ENCODE data around the gene FADS2.

The FADS2 gene

DNA sequence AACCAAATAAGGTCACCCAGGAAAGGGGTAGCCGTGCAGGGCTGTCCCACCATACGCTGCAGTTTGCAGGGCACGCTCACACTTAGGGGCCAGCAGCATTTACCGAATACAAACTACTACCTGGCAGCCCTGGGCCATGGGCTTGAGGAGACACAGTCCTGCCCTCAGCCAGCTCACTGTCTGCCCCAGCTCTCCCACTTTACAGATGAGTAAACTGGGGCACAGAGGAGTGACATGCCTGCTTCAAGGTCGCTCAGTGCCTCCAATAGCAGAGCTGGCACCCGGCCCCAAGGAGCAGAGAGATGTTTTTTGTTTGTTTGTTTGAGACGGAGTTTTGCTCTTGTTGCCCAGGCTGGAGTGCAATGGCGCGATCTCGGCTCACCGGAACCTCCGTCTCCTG lies 60.5 kb downstream of the FADS2 start:
- Histone ChIP-seq H3K27me3 (ENCODE audit: control insufficient read depth, insufficient read depth, low read length) (no peaks in the 10 kb centered on the region), H3K4me1 (ENCODE audit: control insufficient read depth, insufficient read depth, low read length) (no peaks in the 10 kb centered on the region), H3K9ac (ENCODE audit: low read depth, low read length) (no peak overlapping the region), H3K4me3 (ENCODE audit: low read depth, low read length) (no peak overlapping the region), H3K9me3 (ENCODE audit: control insufficient read depth, insufficient read depth, low read length) (no peaks in the 10 kb centered on the region), H3K36me3 (ENCODE audit: control insufficient read depth, insufficient read depth, low read length) (peaks cover 2% of the 10 kb centered on the region)

DNA sequence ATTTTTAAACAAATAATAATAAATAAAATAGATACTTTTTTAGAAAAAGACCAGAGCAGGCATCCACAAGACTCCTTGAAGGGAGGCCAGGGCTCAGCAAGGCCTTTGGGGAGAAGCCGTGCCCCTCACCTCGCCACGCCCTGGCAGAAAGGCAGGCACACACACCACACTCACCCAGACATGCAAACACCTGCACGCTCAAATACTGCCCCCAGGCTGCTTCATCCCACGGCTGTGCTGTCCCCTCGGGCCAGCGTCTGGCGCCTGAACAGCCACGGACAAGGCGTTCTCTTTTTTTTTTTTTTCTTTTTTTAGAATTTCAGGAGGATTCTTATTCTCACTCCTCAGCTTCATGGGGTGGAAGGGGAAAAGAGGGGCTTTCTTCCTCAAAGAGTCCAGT lies 61.7 kb downstream of the FADS2 start:
- Histone ChIP-seq H3K36me3 (ENCODE audit: control insufficient read depth, insufficient read depth, low read length) (peaks cover 2% of the 10 kb centered on the region), H3K27me3 (ENCODE audit: control insufficient read depth, insufficient read depth, low read length) (no peaks in the 10 kb centered on the region), H3K4me3 (ENCODE audit: low read depth, low read length) (peak overlapping the region; percentile 79), H3K9me3 (ENCODE audit: control insufficient read depth, insufficient read depth, low read length) (no peaks in the 10 kb centered on the region), H3K9ac (ENCODE audit: low read depth, low read length) (no peak overlapping the region), H3K4me1 (ENCODE audit: control insufficient read depth, insufficient read depth, low read length) (no peaks in the 10 kb centered on the region)

DNA sequence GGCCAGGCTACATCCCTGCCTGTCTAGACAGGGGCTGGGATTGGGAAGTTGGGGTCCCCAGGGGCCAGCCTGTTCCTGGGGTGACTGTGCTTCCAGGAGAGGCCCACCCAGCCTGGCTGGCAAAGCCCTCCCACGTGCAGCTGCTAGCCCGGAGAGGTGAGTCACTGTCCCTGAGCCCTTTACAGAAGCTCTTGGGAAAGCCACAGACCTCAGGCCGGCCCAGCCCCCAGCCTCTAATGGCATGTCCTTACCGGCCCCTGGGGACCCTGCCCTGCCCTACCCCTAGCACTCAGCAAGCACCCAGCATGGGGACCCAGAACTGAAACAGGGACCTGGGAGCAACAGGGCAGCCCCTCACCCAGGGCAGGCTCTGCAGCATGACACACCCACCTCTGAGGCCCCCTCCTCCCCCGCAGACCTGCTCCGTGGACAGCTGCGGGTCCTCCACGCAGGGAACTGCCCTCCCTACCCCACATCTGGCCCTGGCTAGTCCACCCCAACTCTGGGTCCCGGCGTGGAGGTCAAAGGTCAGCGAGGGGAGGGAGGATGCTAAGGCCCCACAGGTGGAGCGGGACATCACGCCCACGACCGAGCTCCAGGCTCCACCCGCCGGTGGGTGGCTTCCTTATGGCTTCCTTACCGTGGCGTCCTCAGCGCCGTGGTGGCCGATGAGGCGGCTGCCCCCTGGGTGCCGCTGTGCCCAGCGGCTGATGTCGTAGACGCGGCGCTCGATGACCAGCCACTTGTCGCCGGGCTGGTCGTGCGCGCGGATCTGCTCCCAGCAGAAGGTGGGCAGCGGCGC lies 62.6 kb downstream of the FADS2 start:
- Histone ChIP-seq H3K27me3 (ENCODE audit: control insufficient read depth, insufficient read depth, low read length) (no peaks in the 10 kb centered on the region), H3K9me3 (ENCODE audit: control insufficient read depth, insufficient read depth, low read length) (no peaks in the 10 kb centered on the region), H3K36me3 (ENCODE audit: control insufficient read depth, insufficient read depth, low read length) (peaks cover 2% of the 10 kb centered on the region), H3K4me3 (ENCODE audit: low read depth, low read length) (peak overlapping the region; percentile 79), H3K4me1 (ENCODE audit: control insufficient read depth, insufficient read depth, low read length) (no peaks in the 10 kb centered on the region), H3K9ac (ENCODE audit: low read depth, low read length) (peak overlapping the region; percentile 76)

DNA sequence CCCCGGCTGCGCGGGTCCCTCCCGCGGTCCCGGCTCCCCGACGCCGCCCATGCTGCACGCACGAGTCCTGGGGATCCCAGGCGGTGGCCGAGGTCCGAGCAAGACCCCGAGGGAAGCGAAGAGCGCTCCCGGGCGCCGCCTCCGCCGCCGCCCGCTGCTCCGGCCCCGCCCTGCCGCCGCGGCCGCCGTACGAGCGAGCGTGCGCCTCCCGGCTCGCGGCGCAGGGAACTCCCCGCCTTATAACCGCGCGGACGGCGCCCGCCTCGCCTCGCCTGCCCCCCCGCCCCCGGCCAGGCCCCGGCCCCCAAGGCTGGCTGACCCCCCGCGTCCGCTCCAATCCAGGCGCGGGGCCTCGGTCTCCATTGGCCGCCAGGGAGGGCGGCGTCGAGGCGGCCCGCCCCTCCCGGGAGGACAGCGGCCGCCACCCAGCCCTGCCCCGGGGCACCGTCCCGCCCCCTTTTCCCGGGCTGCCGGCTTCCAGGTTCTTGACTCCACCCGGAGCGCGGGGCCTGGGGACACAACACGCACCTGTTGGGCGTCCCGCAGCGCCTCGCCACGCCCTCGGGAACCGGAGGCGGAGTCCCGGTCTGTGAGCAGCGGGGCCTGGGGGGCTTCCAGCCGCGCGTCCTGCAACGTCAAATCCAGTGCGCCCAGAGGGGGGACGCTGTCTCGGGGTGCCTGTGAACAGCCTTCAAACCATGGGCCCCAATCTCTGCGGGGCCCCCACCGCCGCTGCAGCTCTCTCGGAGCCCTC lies 63.4 kb downstream of the FADS2 start, which contains the start of gene FADS3:
TSS of gene FADS3 (minus strand) at position 215 of the 754 bp plus-strand sequence. CDS start at position 51, 164 bp downstream.
- no peaks in the 10 kb centered on the region for H3K4me1 ChIP-seq (ENCODE audit: control insufficient read depth, insufficient read depth, low read length)
- no peaks in the 10 kb centered on the region for H3K27me3 ChIP-seq (ENCODE audit: control insufficient read depth, insufficient read depth, low read length)
- peak within 1 kb of the TSS; percentile 76 for H3K9ac ChIP-seq (ENCODE audit: low read depth, low read length)
- H3K36me3 ChIP-seq (ENCODE audit: control insufficient read depth, insufficient read depth, low read length) = peaks cover 2% of the 10 kb centered on the region
- peak within 1 kb of the TSS; percentile 79 for H3K4me3 ChIP-seq (ENCODE audit: low read depth, low read length)
- H3K9me3 ChIP-seq (ENCODE audit: control insufficient read depth, insufficient read depth, low read length) = no peaks in the 10 kb centered on the region

DNA sequence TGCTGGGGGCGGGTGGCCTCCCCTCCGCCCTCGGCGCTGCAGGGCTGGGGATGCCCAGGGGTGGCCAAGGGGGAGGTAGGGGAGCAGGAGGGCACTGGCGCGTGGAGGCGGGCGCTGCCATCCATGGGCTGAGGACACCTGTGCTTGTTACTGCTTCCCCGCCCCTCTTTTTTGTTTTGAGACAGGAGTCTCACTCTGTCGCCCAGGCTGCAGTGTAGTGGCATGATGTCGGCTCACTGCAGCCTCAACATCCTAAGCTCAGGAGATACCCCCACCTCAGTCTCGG lies 63.9 kb downstream of the FADS2 start:
- Histone ChIP-seq H3K4me1 (ENCODE audit: control insufficient read depth, insufficient read depth, low read length) (no peaks in the 10 kb centered on the region), H3K9me3 (ENCODE audit: control insufficient read depth, insufficient read depth, low read length) (no peaks in the 10 kb centered on the region), H3K36me3 (ENCODE audit: control insufficient read depth, insufficient read depth, low read length) (peaks cover 2% of the 10 kb centered on the region), H3K27me3 (ENCODE audit: control insufficient read depth, insufficient read depth, low read length) (no peaks in the 10 kb centered on the region), H3K4me3 (ENCODE audit: low read depth, low read length) (peak overlapping the region; percentile 53), H3K9ac (ENCODE audit: low read depth, low read length) (no peak overlapping the region)

DNA sequence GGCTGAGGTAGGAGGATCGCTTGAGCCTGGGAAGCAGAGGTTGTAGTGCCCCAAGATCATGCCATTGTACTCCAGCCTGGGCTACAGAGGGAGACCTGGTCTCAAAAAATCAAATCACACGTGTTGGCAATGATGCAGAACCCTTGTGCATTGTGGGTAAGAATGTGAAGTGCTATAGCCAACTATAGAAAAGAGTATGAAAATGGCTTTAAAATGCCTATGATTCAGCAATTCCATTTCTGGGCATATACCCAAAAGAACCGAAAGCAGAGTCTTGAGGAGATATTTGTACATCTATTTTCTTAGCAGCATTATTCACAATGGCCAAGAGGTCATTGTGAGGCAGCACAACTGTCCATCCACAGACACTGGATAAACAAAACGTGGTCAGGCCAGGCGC lies 65.9 kb downstream of the FADS2 start:
- no peaks in the 10 kb centered on the region for H3K27me3 ChIP-seq (ENCODE audit: control insufficient read depth, insufficient read depth, low read length)
- no peak overlapping the region for H3K9ac ChIP-seq (ENCODE audit: low read depth, low read length)
- H3K4me1 ChIP-seq (ENCODE audit: control insufficient read depth, insufficient read depth, low read length) = no peaks in the 10 kb centered on the region
- H3K36me3 ChIP-seq (ENCODE audit: control insufficient read depth, insufficient read depth, low read length) = peaks cover 2% of the 10 kb centered on the region
- H3K9me3 ChIP-seq (ENCODE audit: control insufficient read depth, insufficient read depth, low read length) = no peaks in the 10 kb centered on the region
- H3K4me3 ChIP-seq (ENCODE audit: low read depth, low read length) = no peak overlapping the region

DNA sequence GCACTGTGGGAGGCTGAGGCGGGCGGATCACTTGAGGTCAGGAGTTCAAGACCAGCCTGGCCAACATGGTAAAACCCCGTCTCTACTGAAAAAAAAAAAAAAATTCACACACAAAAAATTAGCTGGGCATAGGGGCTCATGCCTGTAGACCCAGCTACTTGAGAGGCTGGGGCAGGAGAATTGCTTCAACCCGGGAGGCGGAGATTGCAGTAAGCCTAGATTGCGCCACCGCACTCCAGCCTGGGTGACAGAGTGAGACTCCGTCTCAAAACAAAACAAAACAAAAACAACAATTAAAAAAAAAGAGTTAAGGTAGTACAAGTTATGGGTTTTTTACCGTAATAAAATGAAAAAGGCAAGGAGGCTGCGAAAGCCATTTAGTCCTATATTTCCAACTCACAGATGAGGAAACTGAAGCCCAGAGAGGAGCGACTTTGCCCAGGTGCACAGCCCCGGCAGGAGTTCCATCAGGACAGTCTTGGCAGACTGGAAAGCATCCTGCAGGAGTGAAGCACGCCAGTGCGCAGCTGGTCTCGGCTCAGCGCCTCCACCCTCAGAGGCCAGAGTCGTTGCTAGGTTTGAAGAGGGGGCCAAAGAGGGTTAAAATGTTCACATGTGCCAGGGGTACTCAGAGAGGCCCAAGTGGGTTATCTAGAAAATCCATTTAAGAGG lies 67.1 kb downstream of the FADS2 start:
- Histone ChIP-seq H3K9me3 (ENCODE audit: control insufficient read depth, insufficient read depth, low read length) (no peaks in the 10 kb centered on the region), H3K4me1 (ENCODE audit: control insufficient read depth, insufficient read depth, low read length) (no peaks in the 10 kb centered on the region), H3K4me3 (ENCODE audit: low read depth, low read length) (no peak overlapping the region), H3K27me3 (ENCODE audit: control insufficient read depth, insufficient read depth, low read length) (no peaks in the 10 kb centered on the region), H3K9ac (ENCODE audit: low read depth, low read length) (no peak overlapping the region), H3K36me3 (ENCODE audit: control insufficient read depth, insufficient read depth, low read length) (peaks cover 7% of the 10 kb centered on the region)

DNA sequence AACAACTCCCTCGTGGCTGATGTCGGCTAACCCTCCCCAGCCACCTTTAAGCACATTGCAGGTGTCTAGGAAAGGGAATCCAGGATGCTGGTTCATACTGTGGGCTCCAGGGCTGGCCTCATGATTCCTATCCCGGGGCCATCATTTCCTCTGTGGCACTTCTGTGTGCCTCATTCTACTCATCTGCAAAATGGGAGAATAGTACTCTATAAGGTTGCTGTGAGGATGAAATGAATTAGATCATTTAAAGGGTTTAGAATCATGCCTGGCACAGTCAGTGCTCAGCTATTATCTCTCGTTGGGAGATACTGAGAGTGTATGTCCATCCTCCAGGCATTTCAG lies 67.6 kb downstream of the FADS2 start:
- Histone ChIP-seq H3K4me3 (ENCODE audit: low read depth, low read length) (no peak overlapping the region), H3K36me3 (ENCODE audit: control insufficient read depth, insufficient read depth, low read length) (peaks cover 7% of the 10 kb centered on the region), H3K4me1 (ENCODE audit: control insufficient read depth, insufficient read depth, low read length) (no peaks in the 10 kb centered on the region), H3K27me3 (ENCODE audit: control insufficient read depth, insufficient read depth, low read length) (no peaks in the 10 kb centered on the region), H3K9me3 (ENCODE audit: control insufficient read depth, insufficient read depth, low read length) (no peaks in the 10 kb centered on the region), H3K9ac (ENCODE audit: low read depth, low read length) (no peak overlapping the region)

DNA sequence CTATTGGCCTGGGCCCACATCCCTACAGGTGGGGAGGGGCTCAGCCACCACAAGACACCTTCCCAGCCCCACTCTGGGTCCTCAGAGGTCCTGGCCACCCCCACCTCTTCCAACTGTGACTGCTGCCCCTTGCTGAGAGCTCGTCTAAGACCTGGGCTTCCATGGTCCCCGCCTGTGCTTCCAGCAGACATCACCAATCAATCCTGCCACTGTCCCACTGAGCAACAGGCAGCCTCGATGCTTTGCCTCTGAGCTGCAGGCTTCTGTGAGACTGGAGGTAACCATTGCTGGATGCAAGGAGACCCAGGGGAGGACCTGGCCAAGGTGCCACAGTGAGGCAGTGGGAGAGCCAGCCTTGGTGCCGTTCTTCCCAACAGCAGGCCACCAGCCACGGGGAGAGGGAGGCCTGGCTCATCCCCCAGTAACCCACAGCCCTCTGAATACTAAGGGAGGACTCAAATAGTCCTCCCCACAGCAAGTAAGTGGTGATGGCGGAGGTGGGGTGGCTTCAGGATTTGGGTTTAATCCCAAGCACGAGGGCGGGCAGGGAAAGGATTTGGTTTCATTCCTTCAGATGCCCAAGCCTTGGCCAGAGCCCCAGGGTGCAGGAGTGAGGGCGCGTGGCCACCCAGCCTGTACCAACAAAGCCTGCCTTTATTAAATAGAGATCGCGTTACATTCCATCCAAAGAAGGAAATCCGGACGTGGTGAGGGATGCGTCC lies 68.7 kb downstream of the FADS2 start:
- H3K4me1 ChIP-seq (ENCODE audit: control insufficient read depth, insufficient read depth, low read length) = no peaks in the 10 kb centered on the region
- H3K9ac ChIP-seq (ENCODE audit: low read depth, low read length) = no peak overlapping the region
- H3K4me3 ChIP-seq (ENCODE audit: low read depth, low read length) = no peak overlapping the region
- H3K9me3 ChIP-seq (ENCODE audit: control insufficient read depth, insufficient read depth, low read length) = no peaks in the 10 kb centered on the region
- H3K27me3 ChIP-seq (ENCODE audit: control insufficient read depth, insufficient read depth, low read length) = no peaks in the 10 kb centered on the region
- peaks cover 5% of the 10 kb centered on the region for H3K36me3 ChIP-seq (ENCODE audit: control insufficient read depth, insufficient read depth, low read length)

DNA sequence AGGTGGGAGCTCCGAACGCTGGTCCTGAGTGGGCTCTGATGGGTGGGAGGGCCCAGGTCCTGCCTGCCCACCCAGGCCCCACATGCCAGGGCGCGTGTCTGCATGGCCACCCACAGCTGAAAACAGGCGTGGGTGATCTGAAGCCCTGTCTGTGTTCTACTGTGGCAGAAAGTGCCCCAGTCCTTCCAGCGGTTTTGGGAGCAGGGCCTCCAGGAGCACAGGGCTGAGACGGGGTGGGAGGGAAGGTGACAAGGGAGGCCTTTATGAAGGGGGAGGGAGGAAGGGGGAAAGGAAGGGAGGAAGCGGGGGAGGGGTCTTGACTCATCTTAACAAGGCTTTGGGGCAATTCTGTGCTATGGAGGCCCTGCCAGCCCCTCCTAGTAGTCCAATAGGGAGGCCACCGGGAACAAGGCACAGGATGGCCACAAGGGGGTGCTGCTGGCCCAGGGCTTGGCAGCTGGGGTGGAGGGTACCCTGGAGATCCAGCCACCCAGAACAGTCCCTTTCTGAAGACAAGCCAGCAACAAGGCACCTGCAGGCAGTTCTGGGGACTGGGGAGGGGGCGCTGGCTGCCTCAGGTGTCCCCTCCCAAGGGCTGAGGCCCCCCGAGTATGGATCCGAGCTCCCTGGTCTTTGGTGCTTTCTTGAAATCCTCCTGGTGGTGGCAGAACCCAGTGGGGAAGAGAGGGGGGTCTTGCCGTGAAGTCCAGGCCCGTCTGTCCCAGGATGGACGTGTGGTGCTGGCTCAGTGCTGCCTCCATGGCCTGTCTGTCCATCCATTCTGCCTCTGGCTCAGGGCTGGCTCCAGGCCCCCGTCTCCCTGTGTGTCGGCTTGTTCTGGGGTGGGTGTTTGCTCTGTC lies 69.5 kb downstream of the FADS2 start:
- Histone ChIP-seq H3K27me3 (ENCODE audit: control insufficient read depth, insufficient read depth, low read length) (no peaks in the 10 kb centered on the region), H3K36me3 (ENCODE audit: control insufficient read depth, insufficient read depth, low read length) (peaks cover 5% of the 10 kb centered on the region), H3K9me3 (ENCODE audit: control insufficient read depth, insufficient read depth, low read length) (no peaks in the 10 kb centered on the region), H3K9ac (ENCODE audit: low read depth, low read length) (no peak overlapping the region), H3K4me3 (ENCODE audit: low read depth, low read length) (no peak overlapping the region), H3K4me1 (ENCODE audit: control insufficient read depth, insufficient read depth, low read length) (no peaks in the 10 kb centered on the region)

DNA sequence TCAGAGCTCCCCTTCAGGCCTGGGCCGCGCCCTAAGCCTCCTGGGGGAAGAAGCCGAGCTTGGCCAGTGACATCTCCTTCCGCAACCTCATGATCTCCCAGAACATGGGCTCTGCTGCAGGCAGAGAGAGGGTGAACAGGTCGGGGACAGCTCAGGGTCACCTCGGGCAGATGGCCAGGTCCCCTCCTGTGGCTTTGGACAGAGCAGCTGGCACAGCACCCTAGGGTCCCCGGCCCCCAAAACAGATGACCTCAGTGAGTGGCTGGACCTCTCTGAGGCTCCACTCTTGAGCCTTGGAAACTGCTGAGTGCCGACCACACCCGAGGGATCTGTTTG lies 70.1 kb downstream of the FADS2 start:
- Histone ChIP-seq H3K9ac (ENCODE audit: low read depth, low read length) (no peak overlapping the region), H3K4me3 (ENCODE audit: low read depth, low read length) (no peak overlapping the region), H3K27me3 (ENCODE audit: control insufficient read depth, insufficient read depth, low read length) (no peaks in the 10 kb centered on the region), H3K36me3 (ENCODE audit: control insufficient read depth, insufficient read depth, low read length) (peaks cover 5% of the 10 kb centered on the region), H3K9me3 (ENCODE audit: control insufficient read depth, insufficient read depth, low read length) (no peaks in the 10 kb centered on the region), H3K4me1 (ENCODE audit: control insufficient read depth, insufficient read depth, low read length) (no peaks in the 10 kb centered on the region)
